Right kidney (tissue), 1 donor: ENCODE results near the gene AMPH.

Experiments
- DNase-seq: peaks from one replicate; pipeline ENCODE4 v3.0.0-alpha.2; 2016

AMPH gene

DNA sequence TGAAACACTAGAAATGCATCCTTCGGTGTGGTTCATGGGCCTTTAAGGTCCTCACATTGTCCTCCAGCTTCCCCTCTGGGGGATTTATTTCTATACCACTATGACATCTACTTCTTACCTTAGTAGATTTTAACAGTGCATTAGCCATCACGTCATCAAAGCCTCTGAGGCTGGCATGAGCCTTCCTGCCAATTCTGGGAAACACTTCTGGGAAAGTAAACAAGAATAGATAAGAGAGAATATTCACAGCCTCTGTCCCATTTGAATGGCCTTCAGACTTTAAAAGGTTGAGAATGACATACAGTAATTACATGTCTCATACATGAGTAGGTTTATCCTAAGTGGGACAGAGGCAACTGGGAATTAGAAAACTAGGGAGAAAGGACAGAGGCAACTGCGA is 89.7 kb downstream of the AMPH start:
- DNase-seq = no peak

DNA sequence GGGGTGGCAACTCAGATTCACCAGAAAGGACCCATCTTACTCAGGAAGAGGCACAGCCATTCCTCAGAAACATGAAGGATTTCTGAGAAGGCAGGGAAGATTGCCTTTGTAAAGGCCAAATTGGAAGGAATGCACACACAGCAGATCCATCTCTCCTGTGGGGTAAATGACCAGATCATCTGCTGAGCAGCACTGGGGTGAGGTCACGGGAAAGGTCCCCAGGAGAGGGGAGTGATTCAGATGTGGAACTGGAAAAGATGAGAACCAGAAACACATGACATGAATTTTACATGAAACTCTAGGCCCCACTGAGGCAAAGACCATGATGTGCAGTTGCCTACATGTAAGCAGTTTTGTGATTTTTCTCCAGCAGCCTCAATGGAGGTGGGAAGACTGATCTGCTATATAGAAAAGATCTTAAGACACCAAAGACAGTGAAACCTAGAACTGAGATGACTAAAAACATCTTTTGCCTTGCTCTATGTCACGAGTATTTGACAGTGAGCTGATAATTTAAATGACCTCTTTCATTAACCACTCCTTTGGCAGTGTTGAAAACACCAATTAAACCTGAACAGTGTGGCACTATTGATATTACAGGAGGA is 91.6 kb downstream of the AMPH start:
- DNase-seq = no peak

DNA sequence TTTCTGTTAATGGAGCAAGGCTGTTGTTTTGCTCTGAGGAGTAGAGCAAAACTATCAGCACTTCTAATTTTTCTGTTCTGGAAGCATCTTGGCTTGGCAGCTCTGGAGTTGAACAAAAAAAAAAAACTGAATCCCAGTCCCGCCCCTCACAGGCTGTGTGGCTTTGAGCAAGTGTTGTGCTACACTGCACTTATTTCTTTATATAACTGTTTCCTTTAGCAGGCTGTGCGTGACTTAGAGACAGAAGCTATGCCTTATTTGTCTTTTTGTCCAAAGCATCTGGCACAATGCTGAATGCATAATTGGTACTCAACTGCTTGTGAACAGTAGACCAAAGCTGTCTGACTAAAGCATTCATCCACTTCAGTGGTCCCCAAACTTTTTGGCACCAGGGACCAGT is 96.1 kb downstream of the AMPH start:
- DNase-seq = no peak

DNA sequence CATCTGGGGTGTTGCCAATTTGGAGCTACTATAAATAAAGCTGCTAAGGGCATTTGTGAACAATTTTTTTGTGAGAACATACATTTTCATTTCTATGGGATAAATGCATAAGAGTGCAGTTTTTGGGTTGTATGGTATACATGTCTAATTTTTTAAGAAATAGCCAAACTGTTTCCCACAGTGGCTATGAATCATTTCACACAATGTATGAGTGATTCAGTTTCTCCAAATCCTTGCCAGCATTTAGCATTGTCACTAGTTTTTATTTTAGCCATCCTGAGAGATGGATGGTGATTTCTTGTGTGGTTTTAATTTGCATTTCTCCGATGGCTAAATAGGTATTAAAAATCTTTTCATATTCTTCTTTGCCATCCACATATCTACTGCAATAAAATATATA is 105.3 kb downstream of the AMPH start:
- DNase-seq = no peak

DNA sequence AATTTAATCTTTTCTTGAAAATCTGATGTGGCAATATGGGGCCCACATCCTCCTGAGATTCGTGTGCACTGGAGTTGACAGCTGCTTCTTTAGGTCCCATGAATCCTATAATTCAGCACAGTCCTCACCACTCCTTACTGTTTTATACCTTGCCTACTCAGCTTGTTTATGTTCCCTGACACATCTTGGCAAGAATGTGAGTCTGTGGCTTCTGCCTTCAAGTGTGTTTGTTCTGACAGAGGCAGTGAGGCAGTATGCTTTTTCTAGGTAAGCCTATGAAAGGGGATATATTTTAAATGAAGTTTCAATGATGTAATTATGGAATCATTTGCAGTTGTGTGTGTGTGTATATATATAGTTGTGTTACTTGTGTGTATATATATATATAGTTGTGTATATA is 106.4 kb downstream of the AMPH start:
- no peak for DNase-seq

DNA sequence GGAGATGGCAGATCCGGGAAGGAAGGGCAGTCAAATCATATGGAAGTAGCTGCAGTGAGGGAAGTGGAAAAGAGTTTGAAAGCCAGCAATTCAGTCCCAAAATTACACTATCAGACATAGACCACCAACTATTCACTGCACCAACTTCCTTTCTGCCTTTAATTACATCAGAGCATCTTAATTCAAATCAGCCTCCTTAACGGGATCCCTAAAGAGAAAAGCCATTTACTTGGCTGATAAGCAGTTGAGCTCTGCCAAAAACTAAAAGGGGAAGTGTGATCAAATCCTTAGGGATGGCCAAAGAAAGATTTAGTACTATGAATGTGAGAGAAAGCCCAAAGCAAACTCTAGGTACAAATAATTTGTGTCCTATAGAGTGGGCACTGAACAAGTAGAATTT is 110.4 kb downstream of the AMPH start:
- no peak for DNase-seq

DNA sequence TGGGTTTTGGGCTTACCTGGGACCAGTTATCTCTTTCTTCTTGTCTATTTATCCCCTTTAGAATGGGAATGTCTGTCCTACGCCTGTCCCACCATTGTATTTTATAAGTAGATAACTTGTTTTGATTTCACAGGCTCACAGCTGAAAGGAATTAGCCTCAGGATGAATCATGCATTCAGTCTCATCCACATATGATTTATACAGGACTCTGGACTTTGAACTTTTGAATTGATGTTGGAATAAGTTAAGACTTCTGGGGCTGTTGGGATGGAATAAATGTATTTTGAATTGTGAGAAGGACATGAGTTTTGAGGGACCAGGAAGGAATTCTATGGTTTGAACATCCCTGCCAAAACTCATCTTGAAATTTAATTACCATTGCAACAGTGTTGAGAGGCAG is 112.6 kb downstream of the AMPH start:
- no peak for DNase-seq

DNA sequence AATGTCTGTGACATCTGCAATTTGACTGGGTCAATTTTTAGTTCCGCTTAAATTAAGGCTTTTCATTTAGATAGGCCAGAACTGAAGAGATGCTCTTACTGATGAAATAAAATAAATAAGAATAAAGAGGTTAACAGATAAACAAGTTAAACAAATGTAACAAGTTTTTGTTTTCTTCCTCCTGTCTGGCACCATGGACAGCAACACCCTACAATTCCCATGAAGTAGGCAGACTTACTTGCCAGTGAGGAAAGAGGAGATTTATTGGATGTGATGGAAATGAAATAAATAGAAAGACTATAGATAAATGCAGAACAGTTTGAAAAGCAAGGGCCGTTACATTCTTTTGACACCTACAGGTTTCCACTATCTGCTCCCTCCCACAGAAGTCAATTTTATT is 118.5 kb downstream of the AMPH start:
- no peak for DNase-seq

DNA sequence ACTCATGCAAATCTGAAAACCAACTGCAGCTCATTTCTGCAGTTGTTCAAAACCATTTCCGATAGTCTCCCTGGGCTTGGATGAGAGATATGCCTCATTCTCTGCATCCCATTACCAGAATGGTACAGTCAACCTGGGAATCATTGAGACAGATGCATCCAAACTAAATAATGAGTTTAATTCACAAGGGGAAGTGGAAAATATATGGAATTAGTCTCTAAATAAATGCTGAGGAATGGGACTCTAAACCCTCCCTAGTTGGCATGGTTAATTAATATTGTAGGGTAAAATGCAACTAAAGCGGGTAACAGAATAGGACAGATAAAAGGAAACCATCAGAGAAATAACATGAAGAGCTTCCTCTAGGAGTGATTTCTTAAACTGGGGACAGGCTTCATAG is 118.9 kb downstream of the AMPH start:
- no peak for DNase-seq

DNA sequence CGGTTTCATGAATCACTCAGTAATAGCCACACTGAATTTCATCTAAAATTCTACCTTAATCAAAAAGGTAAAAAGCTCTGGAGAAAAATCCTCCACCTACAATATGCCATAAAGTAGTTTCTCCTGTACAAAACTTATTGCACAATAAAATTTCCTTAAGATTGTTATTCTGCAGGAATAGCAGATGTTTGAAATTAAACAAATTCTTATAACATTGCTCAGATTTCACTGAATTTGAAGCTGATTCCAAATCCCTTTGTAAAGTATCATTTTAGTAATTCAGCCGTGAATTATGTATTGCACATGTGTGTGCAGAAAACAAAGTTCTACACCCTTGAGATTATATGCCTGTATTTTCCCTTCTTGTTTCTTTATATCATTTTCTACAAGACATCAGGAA is 123.8 kb downstream of the AMPH start:
- DNase-seq = no peak

DNA sequence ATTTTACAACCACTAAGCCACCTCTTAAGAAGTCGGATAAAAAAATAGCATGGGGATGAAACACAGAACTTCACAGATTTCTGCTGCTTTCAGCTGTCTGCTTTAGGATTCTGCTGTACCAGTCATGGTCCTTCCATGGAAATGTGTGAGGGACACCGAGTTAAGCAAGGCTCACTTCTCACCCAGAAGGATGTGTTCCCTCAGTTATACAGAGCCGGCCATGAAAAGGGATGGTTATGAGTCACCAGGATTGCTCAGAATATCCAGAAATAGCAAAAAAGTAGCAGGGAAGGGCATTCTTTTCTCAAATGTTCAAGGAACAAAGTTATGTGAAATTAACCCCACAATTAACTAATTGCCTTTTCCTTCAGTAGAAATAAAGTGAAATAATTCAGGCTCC is 124.4 kb downstream of the AMPH start:
- DNase-seq = no peak

DNA sequence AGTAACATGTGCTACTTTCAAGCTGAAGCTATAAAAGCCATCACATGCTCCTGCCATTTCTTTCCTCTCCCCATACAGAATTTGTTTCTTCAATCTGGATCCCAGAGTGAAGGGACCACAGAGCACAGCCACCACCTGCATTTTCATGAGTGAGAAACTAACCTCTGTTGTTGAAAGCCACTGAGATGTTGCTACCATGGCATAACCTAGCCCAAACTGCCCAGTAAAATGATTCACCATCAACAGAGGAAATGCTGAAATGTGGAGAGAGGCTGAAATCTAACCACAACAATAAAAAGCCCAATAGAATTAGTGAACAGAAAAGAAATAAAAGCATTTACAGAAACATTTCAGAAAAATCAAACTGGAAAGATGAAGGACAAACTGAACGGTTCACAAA is 125.2 kb downstream of the AMPH start:
- no peak for DNase-seq

DNA sequence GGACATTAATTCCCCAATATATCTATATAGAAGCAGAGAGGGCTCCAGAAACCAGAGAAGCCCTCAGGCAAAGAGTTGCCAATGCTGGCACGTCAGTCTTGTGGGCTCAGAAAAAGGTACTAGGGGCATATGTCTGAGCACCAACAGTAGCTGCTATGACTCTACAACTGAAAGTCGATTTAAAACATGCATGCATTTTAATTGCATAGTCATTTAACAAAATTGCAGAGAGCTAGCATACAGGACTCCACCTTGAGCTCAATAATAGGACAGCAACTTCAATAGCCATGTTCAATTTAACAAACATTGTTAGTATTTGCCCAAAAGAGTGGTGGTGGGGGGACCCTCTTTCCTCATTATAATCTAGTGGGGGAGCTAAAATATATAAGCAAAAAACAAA is 126.5 kb downstream of the AMPH start:
- no peak for DNase-seq

DNA sequence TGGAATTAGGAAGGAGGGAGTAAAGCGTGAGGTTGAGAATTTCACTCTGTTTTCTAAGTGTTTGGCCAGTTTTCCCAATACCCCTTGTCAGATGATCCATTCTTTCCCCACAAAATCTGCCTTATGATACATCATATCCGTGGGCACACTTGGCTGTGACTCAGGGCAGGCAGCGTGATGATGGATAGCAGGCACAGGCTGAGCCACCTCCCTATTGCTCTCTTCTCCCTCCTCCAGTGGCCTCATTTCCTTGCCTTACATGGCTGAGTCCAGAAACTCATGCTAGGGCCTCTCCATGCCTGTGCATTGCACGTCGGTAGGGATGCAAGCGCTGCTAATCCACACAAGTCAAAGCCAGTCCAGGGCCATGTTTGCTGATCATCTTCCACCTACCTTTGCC is 128.3 kb downstream of the AMPH start:
- DNase-seq = no peak

DNA sequence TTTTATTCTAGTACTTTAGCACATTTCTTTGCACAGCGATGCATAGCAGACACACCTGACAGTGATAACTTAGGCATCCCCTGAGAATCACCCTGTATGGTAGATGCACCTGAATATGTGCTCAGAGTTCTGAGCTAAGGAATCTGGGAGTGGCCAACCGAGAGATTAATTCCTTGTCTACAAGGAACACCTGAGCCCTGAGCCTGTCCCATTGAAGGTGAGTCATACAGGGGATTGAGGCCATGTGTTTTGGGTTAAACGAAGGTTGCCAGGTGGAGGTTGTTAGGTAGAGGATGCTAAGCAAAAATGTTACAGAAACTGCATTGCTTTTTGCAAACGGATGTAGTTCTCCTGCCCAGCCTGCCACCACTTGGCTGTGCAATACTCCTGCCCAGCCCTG is 128.9 kb downstream of the AMPH start:
- no peak for DNase-seq

DNA sequence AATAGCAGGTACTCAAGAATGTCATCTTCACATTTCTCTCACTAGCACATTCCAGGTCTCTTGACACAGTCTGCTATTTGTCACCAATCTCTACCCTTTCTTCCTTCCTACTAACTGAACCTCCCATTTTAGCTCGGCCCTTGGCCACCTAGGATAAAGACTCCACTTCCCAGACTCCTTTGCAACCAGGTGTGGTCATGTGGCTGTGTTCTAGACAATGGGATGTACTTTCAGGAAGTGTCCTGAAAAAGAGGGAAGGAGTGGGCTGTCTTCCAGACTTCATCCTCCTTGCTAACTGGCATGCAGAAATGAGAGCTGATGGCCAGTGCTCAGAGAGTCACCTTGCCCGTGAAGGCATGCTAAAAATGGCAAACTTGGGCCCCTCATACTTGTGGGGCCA is 139.2 kb downstream of the AMPH start:
- no peak for DNase-seq

DNA sequence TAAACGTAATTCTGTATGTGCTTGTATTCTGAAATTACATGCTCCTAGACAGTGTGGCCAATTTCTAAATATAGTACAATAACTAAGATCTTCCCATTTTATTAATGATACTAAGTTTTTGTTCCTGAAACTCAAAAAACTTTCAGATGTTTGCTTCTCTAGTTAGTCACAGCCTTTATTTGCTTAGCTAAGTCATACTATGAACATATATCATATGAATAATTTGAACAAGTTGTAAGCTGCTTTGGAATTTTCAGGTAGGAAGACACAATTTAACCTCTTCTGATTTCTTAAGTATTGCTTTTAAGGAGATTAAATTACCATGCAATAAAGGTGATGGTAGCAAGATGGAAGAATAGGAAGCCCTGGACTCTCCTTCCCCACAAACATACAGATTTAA is 148.7 kb downstream of the AMPH start:
- no peak for DNase-seq

DNA sequence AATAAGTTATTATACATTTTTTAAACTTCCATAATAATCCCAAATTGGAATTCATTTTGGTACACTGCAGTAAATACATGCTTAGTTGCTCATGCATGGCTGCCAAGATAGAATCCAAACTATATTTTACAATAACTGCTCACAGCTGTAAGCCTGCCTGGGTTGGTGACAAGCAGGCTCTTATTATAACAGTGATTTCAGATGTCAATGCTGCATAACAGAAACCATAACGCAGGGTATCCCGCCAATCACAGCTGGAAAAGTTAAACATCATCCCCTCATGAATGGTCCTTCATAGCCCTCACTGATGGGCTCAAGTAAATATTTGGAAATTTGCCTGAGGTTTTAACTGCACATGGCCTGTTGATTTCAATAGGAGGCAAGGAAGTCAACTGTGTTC is 149.8 kb downstream of the AMPH start:
- DNase-seq = no peak

DNA sequence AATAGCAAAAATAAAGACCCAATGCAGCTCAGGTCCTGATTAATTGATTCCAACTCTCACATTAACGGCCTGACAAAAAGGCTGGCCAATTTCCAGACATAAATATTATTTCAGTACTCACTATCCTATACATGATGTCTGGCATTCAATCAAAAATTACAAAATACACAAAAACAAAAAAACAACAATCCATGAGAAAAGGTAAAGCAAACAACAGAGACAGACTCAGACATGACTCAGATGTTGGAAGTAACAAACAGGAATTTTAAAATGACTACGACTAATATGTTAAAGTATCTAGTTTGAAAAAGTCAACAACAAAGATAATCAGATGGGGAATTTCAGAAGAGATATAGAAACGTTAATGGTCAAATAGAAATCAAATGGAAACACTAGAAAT is 152.8 kb downstream of the AMPH start:
- DNase-seq = no peak

DNA sequence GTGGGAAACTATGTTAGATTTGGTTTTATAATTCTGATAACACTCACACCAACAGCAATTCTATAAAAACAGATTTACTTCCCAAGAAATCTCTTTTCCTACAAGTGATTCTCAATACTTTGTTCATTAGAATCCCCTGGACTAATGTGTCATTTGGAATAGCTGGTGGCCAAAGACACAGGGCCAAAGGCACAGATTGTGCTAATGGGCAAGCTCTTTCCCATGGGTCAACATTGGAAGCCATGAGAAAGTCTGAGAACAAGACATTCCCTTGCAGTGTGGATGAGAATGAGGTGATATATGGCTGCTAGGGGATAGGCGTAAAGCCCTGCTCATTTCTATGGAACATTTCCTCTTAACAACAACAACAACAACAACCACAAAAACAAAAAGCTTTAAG is 153.8 kb downstream of the AMPH start:
- no peak for DNase-seq

DNA sequence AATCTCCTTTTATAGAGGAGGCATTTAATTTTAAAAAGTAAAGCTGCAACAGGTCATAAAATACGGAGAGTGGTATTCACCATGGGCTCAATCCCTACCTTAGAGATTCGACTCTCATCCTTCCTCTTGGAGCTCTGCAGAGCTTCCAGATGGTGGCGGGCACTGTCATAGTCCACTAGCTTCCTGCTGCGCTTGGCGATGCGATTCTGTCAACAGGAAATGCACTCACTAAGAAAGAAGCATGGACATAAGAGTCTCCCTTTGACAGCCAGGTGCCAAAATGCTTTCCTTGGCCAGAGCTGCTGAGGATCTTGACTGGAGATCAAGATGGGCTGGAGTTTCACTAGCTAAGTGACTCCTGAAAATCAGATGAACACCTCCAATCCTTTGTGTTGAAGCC is 154.4 kb downstream of the AMPH start:
- DNase-seq = no peak

DNA sequence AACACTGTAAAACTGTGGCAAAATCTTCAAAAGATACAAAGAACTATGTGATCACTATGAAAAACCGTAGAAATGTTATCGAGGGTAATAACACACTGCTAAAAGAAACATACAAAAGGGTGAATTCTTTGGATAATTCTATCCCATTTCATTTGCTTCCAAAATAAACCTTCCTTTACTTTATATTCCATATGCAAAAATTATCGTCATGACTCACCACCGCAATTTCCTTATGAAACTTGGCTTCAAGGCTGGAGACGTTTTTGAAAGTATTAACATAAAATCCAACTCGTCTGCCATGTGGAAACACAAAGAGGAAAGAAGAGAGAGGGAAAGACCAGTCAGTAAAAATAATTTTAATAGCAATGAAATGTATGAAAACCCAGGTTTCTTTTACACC is 165.2 kb downstream of the AMPH start:
- no peak for DNase-seq

DNA sequence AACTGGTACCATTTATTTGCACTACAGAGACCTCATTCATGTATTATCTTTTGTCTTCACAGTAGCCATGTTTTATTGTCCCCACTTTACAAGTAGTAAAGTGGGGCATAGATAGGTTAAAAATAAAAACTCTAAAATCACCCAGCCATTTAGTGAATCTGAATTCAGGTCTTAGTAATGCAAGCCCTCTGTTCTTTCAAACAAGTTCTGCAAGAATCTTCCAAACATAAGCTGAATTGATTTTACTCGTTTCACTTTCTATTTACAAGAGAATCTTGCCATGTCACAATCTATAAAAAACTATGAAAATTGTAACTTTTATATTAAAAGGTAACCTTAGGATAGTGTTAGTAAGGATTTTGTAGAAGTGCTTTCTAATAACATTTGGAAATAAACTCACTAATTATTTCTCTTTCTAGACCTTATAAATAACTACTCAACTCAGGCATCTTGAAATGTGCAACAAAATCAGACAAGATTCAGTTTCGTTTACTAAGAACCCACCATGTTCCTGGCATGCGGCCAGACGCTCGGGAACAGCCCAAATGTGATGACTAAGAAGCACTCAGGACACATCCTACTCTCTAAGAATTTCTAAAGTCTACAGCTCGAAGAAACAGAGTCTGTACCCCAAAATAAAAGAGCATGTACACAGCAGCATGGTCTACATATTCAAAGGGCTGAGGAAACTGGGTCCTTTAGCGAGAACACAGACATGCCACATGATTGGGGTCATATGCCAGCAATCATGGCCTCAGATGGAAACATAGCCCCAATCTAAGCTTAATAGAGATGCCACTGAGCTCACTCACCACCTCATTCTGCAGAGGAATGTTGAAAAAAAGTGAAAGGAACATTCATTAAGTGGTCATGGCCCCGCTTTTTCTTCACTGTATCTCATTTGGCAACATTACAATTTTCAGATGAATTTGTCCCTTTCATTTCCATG is 167.6 kb downstream of the AMPH start:
- no peak for DNase-seq

DNA sequence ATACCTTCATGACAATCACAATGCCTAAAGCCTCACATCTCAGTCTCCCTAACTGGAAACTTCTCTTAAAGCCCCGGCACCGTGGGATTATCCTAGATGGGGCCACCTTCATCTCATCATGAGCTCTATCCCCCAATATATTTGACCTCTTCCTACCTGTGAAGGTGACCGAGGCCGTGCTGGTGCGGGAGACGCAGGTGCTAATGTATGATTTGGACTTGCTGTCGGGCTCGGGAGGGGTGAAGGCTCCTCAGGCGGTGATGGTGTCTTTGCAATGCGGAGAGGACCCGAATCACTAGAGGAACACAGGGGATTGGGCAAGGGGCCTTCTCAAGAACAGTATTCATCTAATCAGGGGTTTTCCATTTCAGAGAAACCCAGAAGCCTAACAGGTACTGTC is 168.4 kb downstream of the AMPH start:
- no peak for DNase-seq
